GM21576 (cell line): ENCODE data around the gene ENTREP1.
"Not testable (repeated sequence)": the region's sequence is repeated elsewhere in the genome, so short reads cannot be mapped to it uniquely, and the experiment has no call there.

Experiments used
- ATAC-seq: cut with Tn5 transposase; IDR thresholded peaks from one replicate; pipeline ENCODE4 v1.9.1; 2021; ENCODE audit warnings: mild to moderate bottlenecking, moderate library complexity; ENCODE audit not compliant: unreplicated experiment

Gene ENTREP1, protein sequence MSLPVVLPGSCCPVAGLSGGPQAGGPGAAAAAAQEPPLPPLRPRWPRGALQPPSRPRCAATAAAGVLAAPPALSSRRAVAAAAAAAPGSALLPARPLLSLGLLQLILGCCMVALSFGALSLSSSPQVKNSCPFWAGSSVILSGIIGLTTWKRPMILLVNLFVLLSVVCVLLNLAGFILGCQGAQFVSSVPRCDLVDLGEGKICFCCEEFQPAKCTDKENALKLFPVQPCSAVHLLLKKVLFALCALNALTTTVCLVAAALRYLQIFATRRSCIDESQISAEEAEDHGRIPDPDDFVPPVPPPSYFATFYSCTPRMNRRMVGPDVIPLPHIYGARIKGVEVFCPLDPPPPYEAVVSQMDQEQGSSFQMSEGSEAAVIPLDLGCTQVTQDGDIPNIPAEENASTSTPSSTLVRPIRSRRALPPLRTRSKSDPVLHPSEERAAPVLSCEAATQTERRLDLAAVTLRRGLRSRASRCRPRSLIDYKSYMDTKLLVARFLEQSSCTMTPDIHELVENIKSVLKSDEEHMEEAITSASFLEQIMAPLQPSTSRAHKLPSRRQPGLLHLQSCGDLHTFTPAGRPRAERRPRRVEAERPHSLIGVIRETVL

DNA sequence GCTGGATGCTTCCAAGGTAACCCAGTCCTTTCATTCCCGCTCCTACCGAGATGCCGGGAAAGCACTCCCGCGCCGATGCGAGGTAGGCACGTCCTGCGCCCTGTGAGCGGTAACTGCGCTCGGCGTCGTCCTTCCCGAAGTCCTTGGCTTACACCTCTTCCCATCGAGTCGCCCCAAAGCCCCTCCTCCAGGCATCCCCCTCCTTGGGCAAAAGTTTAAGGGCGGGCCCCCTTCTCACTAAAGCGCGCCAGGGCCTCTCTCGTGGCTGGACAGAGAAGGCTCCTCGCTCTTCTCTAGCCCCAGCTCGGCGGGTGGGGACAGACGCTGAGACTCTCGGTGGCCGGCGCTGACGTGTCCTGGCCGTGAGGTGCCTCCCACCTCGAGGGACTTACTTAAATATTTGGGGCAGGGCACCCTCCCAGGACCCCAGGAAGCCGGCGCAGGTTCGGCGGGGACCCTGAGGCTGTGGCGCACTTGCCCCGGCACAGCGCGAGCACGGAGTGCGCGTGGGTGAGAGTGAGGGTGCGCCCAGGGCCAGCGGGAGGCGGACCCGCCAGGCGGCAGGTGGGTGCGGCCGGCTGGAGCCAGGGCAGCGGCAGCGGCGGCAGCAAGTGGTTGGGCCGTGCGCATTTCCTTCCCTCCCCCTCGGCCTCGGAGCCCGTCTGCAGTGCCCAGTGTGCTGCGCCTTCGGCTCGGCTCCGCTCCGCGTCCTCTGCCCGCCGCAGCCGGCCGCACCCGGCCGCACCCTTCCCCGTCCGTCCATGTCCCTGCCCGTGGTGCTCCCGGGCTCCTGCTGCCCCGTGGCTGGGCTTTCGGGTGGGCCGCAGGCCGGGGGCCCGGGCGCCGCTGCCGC, at the start of gene ENTREP1:
ENTREP1 (plus strand) TSS at position 667 of the 853 bp plus-strand sequence; CDS start at position 762, 95 bp downstream.
- ATAC-seq = no peak

DNA sequence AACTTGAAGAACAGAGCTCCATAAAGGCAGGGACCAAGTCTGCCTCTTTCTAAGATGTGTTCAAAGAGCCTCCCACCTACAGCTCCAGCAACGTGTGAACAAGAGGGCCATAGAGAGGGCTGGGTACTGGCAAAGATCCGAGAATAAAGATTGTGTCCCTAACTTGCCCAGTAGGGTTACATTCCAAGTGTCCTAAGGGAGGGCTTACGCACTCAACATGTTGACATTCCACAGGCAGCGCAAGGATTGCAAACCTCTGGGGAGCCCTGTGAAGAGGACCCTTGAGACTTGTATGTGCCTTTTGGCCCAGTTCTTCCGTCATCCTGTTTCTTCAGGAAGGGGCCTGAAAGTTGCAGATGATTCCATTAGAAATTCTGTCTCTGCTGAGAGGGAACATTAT, 48.2 kb upstream of the ENTREP1 start:
- no peak for ATAC-seq

DNA sequence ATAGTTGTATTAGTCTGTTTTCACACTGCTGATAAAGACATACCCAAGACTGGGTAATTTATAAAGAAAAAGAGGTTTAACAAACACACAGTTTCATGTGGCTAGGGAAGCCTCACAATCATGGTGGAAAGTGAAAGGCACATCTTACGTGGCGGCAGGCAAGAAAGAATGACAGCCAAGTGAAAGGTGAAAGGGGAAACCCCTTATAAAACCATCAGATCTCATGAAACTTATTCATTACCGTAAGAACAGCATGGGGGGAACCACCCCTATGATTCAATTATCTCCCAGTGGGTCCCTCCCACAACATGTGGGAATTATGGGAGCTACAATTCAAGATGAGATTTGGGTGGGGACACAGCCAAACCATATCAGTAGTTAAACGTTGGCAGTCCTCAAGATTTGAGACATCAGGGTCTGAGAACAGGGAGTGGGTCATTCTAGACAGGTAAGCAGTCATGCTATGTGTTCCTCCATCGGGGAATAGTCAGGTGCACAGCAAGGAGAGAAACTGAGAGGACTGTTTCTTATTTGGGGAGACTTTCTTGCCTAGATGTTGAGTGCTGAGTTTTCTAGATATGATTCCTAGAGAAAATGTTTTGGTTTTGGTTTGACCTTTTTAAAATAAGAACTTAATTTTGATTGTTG, 45.8 kb upstream of the ENTREP1 start:
- peak; percentile 68 for ATAC-seq

DNA sequence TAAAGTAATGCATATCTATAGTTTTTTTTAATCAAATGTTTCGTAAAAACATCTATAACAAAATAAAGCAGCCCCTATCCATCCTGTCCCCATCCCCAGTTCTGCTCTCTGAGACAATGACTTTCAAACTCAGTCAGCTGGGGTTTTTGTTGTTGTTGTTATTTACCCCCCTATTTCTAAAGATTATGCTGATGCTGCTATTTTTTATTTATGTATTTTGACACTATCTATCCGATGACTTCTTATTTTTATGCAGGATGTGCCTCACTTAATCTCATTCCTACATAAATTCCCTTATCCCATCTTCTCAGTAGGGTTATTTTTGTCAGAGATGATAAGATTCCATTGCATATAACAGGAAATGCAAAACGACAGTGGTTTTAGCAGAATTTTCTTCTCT, 45.3 kb upstream of the ENTREP1 start:
- ATAC-seq = no peak

DNA sequence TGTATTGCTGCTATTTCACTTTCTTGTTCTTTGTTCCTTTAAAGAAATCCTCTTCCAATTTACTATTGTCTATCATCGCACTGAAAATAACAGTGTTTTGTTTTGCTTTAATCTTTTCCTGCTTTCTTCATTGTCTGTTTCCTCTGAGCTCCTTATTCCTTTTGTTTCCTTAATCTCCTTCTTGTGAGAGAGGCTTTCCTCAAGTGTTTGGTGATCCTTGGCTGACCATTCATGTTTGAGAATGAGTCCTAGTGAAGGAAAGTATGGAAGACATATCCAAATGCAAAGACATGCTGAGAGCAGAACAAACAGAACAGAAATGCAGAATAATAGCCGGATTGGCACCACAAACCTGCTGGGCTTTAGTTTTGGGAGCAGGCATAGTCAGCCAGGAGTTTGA, 42.0 kb upstream of the ENTREP1 start:
- no peak for ATAC-seq

DNA sequence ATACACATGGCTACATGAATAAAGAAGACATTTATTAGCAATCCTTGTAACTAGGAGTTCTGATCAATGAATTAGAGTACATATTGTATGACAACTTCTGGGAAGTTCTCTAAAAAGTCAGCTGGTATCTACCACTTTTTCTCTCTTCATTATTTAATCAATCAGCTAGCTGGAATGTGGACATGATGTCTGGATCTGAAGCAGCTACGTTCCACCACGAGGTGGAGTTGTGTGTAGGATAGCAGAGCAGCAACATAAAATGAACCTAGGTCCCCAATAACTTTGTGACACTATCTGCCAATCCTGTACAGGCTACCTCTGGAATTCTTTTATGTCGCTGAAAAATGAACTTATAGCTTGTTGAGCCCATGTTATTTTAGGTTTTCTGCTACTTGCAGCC, 32.9 kb upstream of the ENTREP1 start:
- no peak for ATAC-seq

DNA sequence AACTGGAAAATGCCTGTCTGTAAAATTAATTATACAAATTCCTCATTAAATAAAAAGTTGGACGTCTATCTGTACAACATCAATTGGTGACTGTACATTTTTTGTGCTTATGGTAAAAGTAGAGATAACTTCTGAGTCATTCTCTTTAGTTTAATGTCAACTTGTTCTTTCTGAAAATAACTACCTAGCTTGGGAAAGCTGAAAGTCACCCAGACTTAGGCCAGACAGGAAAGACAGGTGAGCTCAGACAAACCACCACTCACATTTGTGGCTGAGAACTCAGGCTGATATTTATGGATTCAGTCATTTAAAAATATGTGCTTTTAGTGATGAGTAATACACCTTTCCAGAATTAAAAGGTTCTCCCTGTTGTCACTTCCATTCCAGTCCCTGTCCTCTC, 31.9 kb upstream of the ENTREP1 start:
- ATAC-seq = no peak

DNA sequence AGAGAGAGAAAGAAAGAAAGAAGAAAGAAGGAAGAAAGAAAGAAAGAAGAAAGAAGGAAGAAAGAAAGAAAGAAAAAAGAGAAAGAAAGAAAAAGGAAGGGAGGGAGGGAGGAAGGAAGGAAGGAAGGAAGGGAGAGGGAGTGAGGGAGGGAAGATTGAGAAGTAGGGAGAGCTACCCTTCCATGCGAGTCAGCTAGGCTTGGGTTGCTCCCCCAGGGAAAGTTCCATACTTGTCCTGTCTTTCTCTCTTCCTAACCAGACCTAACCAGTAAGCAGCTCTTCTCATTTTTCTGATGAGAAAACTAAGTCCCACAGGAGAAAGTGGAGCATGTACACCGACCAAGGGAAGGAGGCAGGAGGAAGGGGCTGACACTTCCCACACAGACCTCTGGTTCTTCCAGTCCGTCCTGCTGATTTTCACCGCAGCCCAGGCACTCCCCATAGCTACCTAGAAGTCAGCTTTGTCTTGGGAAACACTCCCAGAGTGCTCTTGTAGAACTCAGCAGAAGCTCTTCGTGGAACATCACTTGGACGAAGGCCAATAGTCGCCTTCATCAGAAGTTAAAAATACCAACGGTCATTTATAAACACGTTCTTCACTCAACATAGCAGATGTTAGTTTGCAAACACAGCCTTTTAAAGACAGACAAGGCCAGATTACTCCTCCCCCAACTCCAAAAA, 29.0 kb upstream of the ENTREP1 start:
- ATAC-seq = no peak

DNA sequence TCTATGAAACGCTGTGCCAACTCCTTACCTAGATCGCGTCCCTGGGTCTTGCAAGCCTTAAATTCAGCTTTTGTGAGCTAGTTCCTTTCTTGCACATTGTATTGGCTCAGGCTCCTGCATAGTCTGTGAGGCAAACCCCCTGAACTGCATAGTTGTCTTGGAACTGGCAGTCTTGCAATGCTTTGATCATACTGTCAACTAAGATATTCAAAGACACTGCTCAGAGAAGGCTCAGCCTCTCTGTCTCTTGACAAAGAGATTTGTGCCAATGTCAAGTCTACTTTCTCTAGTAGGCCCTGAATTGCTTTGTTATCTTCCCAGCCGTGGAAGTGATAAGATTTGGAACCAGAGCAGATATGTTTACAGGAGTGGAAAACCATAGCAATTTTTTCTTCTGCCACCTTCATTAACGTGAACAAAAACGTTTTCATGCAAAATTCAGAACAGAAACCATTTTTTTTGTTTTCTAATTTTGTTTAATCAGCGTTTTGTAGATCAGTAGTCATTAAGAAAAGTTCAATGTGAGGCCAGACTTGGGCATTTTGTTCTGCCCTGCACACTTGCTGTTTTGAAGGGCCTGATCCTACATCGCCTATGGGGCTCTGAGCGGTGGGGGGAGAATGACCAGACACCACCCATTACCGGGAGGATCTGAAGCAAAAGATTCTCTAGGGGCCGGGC, 27.6 kb upstream of the ENTREP1 start:
- no peak for ATAC-seq

DNA sequence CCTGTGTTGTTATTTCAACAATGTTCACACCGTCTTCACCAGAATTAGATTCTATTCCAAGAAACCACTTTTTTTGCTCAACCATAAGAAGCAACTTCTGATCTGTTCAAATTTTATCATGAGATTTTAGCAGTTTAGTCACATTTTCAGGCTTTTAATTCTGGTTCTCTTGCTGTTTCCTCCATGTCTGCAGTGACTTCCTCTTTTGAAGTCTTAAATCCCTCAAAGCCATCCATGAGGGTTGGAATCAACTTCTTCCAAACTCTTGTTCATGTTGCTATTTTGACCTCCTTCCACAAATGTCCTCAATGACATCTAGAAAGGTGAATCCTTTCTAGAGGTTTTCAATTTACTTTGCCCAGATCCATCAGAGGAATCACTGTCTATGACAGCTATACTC, 25.7 kb upstream of the ENTREP1 start:
- no peak for ATAC-seq

DNA sequence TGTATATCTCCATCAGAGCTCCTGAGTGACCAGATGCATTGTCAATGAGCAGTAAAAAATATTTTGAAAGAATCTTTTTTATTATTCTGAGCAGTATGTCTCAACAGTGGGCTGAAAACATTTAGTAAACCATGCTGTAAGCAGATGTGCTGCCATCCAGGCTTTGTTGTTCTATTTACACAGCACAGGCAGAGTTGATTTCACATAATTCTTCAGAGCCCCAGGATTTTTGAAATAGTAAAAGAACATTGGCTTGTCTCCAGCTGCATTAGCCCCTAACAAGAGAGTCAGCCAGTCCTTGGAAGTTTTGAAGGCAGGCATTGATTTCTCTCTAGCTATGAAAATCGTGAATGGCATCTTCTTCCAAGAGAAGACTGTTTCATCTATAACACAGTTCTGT, 25.2 kb upstream of the ENTREP1 start:
- no peak for ATAC-seq

DNA sequence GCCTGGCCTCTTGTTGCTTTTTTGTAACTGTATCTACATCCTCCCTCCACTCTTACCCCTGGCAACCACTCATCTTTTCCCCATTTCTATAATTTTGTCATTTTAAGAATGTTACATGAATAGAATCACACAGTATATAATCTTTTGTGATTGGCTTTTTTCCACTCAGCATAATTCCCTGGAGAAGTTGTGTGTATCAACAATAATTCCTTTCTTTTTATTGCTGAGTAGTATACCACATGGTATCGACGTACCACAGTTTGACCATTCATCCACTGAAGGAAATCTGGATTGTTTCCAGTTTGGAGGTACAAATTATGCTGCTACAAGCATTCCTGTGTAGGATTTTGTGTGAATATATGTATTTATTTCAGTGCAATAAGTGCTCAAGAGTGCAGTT, 21.7 kb upstream of the ENTREP1 start:
- no peak for ATAC-seq

DNA sequence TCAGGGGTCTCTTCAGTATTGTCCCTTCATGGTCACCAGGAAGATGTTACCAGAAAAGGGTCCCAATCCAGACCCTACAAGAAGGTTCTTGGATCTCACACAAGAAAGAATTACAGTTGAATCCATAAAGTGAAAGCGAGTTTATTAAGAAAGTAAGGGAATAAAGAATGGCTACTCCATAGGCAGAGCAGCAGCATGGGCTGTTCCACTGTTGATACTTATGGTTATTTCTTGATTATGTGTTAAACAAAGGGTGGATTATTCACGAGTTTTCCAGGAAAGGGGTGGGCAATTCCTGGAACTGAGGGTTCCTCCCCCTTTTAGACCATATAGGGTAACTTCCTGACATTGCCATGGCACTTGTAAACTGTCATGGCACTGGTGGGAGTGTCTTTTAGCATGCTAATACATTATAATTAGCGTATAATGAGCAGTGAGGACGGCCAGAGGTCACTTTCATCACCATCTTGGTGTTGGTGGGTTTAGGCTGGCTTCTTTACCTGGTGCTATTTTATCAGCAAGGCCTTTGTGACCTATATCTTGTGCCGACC, 18.0 kb upstream of the ENTREP1 start:
- ATAC-seq = not testable (repeated sequence)

DNA sequence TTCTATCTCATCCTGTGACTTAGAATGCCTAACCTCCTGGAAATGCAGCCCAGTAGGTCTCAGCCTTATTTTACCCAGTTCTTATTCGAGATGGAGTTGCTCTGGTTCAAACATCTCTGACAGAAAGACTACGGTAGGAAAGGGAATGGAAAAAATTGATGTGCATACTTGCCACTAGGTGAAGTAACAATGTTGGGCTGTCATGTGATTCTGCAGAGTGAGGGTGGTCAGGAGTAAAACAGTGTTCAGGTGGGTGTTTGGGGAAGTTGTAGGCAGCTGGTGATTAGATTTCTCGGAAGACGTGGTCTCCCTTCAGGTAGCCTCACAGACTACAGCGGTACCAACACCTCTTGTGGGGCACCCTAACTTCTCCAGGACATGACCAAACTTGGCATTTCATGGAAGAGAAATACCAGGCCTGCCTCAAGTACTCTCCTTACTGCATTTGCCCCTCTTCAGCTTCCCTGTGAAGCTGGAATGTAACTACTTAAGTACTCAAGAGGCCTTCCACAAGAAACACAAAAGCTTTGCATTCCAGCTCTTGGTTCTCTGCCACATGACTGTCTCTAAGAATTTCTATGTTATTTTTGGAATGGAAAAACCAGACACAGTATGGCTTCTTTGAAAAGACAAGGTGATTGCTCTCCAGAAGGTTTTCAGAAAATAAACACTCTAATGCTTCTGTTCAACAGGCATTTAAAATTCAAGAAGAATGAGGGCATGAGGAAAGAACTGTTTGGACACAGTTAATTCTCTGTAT, 17.4 kb upstream of the ENTREP1 start:
- no peak for ATAC-seq

DNA sequence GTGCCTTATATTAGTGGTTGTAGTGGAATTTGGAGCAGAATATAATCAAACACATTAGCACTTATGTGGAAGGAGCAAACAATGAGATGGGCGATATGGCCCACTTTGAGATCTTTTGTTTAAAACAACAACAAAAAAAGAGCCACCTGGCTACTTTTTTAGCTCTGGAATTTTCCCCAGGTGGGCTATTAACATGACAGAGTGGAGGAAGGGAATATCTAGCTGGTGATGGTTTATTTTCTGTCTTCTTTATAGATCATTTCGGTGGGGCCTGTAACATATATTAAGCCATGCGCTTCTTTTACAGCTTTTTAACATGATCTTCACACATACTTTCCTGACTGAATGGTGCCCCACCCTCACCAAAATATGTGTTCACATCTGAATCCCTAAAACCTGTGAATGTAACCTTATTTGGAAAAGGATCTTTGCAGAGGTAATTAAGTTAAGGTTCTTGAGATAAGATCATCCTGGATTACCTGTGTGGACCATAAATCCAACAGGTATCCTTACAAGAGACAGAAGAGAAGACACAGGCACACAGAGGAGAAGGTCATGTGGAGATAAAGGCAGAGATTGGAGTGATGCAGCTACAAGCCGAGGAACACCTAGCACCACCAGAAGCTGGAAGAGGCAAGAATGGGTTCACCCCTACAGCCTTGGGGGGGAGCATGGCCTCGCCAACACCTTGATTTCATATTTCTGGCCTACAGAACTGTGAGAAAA, 16.6 kb upstream of the ENTREP1 start:
- ATAC-seq = no peak

DNA sequence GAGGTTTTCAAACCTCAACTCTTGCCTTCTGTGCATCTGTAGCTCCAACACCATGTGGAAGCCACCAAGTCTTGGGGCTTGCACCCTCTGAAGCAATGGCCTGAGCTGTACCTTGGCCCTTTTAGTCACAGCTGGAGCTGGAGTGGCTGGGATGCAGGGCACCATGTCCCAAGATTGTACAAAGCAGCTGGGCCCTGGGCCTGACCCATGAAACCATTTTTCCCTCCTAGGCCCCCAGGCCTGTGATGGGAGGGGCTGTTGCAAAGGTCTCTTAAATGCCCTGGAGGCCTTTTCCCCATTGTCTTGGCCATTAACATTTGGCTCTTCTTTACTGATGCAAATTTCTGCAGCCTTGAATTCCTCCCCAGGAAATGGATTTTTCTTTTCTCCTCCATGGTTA, 11.8 kb upstream of the ENTREP1 start:
- no peak for ATAC-seq

DNA sequence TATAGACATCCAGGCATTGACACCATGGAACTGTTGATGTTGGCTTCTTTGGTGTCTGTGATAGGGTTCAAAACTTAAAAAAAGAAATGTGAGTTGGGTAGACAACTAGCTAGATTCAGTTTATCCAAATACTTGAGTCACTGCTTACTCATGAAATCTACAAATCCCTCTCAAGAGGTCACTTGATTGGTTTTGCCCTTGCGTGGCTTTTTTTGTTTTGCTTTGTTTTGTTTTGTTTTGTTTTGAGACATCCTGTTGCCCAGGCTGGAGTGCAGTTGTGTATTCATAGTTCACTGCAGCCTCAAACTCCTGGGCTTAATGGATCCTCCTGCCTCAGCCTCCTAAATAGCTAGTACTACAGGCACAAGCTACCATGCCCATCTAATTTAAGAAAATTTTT, 10.5 kb upstream of the ENTREP1 start:
- no peak for ATAC-seq

DNA sequence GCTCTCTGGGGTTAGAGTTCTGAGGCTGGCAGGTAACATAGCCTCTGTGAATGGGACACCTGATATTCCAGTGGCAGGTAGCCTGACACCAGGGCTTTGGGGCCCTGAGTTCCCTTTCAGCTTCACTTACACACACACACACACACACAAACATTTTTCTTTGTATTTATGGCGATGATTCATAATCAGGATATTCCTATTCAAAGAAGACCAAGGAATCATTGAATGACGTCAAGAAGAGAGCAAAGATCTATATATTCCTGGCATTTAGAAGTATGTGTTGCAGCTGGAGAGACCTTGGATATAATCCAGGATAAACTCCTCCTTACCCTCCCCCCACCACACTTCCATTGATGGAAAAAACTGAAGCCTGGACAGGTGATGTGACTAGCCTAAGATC, 7.9 kb upstream of the ENTREP1 start:
- ATAC-seq = no peak
